ENCODE data around the gene SLC1A4.

- TF ChIP-seq POLR2A (IDR thresholded peaks at IDR 0.05) (no peak), CTCF (IDR thresholded peaks at IDR 0.05) (no peak), POLR2AphosphoS5 (IDR thresholded peaks at IDR 0.05) (no peak)
These were observed 32.5 kb downstream of the SLC1A4 start for GRCh38 chr2:65021709-65022108.

Measured in prostate gland (tissue), 2 donors.